GM19467 (cell line): Measurements from ENCODE around the gene STK25.
"Not testable (repeated sequence)": the region's sequence is repeated elsewhere in the genome, so short reads cannot be mapped to it uniquely, and the experiment has no call there.

Experiments
- ATAC-seq: cut with Tn5 transposase; IDR thresholded peaks from one replicate; pipeline ENCODE4 v1.9.1; 2021; ENCODE audit warnings: mild to moderate bottlenecking, moderate library complexity; ENCODE audit not compliant: unreplicated experiment

Gene STK25

DNA sequence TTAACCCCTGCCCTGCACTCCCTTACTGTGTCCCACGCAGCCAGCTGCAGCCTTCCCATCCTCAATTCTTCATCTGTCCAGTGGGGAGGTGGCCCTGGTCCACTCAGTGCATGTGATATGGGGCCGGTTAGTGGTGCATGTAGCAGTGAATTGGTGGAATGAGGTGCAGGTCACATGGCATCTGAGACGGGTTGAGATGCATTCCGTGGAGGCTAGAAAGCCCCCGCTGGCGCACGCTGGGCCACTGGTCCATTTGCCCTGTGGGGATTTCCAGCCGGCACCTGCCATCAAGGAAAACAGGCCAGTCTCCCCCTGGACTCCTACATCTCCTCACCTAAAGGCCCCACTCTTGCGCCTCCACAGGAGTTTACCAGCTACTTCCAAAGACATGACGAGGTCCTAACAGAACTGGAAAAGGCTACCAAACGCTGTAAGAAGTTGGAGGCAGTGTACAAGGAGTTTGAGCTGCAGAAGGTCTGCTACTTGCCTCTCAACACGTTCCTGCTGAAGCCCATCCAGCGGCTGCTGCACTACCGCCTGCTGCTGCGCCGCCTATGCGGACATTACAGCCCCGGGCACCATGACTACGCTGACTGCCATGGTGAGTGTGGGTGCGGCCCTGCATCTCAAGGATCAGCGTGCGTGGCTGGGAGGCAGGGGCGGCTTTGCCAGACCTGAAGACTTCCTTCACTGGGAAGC is 40.5 kb downstream of the STK25 start:
- no peak for ATAC-seq

DNA sequence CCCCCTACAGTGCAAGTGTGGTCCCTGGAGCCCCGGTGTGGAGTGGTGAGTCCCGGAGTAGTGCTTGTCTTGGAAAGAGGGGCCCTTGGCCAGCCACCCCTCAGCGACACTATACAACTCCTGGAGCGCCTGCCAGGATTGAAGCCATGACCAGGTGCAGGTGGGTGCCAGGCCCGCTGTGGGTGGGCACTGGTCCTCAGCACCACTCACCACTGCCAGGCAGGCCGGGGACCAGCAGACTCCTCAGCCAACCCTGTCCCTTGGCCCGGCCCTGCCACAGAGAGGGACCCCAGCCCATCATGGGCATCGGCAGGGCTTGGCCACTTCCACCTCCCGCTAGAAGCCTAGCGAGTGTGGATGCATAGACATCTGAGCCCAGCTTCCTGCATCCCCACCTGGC is 42.2 kb downstream of the STK25 start:
- ATAC-seq: no peak

DNA sequence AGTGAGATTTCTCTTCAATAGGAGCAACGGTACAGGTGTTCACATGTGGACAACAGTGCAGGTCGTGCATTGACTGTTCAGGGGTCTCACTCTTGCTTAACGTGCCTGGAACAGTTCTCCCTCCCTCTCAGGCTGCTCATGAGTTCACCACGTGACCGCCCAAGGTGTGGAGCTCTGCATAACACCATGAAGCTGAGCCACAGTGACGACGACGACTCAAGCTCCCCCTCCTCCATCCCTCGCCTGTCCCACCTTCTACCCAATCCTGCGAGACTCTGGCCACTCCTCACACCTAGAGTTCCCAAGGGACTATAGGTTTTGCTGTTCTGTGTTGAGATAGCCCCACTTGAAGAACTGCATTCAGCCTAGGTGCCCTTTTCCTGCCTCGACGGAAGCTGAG is 42.8 kb downstream of the STK25 start:
- ATAC-seq: no peak

DNA sequence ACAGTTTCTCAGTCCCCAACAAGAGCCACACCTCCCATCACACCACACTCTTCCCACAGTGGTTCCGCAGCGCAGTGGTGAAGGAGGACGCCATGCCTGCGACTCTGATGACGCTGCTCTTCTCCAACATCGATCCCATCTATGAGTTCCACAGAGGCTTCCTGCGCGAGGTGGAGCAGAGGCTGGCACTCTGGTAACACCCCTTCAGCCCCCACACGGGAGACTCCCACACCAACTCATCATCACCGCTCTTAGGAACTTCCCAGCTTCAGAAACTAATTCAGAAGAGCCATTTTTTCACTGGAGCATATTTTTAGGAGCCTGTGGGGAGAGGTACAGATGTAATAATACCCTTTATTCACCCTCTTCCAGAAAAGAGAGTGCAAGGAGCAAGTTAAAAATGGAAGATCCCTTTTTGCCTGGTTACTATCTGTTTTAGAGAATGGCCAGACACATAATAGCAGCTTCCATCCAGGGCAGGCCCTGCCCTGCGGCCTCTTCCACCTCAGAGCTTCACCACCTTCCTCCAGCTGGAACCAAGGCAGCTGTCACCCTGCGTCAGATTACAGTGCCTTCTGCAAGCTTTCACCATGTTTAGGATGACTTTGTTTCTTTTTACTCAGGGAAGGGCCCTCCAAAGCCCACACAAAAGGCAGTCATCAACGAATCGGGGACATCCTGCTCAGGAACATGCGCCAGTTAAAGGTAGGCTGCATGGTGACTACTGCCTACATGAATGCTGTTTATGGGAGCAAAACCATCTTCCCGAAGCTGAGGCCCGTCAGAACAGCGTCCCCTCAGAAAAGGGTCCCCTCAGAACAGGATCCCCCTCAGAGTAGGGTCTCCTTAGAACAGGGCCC is 44.9 kb downstream of the STK25 start:
- no peak for ATAC-seq

DNA sequence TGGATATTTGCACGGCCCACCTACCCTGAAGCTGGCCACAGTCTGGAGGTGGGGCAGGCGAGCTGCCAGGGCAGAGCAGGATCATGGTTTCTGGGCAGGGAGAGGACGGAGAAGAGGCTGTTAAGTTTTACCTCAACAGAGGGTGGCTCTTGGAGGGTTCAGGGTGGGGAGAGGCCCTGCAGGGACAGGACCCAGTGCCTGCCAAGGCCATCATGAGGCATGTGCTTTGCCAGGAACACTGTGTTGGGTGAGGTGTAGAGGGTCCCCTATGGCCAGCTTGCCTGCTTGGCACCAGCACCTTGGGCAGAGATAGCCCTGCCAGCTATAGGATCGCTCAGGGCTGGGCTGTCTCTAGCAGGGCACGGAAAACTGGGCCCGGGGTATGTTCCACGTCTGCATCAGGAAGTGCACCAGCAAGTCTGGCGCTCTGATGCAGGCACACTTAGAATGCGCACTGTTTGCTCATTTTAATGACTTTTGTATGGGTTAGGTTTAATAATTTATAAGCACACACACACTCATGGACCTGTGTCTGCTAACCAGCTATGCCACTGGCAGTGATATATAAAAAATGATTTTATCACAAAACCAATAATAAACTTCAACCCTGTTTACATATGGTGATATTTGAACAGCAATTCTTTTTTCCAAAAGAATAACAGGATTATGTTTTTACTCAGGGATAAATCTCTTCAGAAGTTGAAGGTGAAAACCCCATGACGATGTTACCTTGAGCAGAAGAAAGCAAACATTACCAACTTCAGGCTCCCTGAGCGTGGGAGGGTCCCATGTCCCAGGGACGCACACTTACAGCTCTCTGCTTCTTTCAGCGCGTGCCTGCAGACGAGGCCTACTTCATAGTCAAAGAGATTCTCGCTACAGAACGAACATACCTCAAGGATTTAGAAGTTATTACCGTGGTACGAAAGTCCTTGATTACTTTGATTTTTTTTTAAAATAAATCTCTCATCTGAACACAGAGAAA is 46.4 kb downstream of the STK25 start:
- no peak for ATAC-seq

DNA sequence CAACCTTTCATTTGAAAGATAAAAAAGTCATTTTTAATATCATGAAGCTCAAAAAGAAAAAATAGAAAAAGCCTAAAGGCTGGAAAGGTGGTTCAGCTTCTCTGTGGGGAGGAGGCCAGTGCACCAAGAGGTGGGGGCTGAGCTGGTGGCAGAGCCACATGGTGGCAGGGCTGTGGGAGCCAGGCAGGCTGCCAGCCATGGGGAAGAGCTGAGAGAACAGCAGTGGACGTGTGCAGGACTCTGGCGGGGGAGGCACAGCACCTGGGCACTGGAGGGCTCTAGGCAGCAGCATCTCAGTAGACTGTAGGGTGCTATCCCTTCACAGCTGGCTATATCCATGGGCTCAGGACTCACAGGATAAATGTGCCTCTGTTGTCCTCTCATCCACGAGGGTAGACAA is 47.8 kb downstream of the STK25 start:
- ATAC-seq: no peak

DNA sequence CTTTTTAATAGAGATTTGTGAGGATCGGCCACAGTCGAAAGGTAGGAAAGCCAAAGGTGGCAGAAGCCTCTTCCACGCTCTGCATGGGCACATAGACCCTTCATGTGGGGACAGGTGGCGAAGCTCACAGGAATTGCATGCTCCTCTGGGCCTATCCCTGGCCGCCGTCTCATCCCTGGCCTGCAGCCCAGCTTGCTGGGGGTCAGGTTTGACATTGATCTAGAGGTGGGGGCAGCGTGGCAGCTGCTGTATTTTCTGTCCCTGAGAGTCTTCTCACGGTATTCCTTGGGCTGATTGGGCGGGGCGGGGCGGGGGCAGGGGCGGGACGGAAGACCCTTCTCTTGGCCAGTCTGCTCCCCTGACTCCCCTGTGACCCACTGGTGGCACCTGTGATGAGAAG is 48.9 kb downstream of the STK25 start:
- no peak for ATAC-seq

DNA sequence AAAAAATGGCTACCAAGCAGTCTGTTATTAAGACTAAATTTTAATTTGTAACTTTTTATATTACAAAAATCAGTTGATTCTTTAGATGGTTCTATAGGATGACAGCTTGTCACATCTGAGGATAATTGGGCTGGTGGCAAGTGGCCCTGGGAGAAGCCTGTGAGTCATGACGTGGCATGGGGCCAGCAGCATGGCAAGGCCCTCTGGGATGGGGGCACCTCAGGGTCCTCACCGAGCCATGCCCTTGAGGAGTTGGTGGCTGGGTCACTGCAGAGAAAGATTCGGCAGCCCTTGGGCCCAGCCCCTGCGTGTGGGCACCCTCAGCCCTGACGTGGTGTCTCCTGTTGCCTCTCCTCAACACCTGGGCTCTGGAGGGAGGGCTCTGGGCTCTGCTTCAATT is 49.7 kb downstream of the STK25 start:
- no peak for ATAC-seq

DNA sequence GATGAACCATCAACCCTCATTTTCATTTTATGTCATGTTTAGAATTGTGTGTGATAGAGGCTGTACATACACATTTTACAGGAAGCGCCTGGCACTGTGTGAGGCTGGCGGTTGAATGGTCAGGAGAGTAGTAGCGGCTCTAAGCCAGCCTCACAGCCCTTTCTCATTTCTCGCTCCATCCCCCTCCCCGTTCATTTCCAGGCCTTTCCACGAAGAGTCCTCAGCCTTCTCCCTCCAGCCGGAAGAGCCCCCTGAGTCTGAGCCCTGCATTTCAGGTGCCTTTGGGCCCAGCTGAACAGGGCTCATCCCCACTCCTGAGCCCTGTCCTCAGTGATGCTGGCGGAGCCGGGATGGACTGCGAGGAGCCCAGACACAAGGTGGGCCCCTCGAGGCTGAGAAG is 51.8 kb downstream of the STK25 start:
- no peak for ATAC-seq

DNA sequence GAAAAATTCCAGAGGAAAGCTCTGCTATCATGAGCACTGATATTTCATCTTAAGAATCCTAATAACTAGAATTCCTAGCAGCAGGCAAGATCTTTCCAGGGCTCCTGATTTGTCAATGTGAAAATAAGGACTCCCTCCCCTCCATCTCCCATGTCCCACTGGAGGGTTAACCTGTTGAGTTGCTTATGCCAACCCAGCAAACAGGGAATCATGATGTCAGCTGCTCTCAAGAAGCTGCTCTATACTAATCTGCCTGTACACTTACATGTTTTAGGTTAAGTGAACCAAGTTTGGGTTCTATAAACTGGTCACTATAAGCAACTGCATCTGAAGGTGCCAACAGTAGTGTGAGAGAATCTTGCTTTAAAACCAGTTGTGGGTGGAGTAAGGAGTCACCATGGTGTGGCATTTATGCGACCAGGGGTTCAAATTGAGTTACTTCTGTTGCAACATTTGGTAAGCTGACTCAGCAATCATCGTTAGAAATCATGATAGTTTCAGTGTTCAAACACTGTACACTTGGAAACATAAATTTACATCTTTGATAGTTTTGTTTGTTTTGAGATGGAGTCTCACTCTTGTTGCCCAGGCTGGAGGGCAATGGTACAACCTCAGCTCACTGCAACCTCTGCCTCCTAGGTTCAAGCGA is 53.4 kb downstream of the STK25 start:
- ATAC-seq: no peak

DNA sequence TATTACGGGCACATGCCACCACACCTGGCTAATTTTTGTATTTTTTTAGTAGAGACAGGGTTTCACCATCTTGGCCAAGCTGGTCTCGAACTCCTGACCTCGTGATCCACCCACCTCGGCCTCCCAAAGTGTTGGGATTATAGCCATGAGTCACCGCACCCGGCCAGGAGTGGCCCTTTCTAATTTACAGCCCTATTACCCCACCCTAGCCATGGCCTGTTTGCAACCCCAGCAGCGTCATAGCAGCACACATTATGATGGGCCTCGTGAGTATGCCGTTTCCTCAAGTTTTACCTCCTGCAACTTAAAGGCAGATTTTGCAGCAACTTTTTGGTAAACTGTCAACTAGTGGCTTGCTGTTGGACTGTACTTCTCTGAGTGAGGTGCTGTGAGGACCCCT is 54.5 kb downstream of the STK25 start:
- not testable (repeated sequence) for ATAC-seq

DNA sequence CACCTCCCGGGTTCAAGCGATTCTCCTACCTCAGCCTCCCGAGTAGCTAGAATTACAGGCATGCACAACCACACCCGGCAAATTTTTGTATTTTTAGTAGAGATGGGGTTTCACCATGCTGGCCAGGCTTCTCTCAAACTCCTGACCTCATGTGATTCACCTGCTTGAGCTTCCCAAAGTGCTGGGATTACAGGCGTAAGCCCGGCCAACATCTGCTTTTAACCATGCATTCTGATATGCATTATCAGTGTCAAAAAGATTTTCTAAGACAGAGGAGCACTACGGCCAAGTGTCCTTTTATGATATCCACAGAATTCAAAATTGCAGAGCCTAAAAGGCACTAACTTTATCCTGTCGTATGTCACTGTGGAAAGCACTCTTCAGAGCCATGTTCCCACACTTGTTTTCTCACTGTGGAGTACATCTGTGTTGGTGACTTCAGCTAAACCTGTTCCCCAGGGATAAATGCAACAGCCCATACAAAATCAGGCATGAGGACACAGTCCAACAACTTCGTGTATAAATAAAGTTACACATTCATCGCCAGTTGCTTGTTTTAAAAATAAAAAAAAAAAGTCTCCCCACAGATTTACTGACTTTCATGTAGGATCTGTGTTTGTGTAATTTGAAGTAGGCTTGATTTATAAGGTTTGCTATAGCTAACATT is 56.4 kb downstream of the STK25 start:
- no peak for ATAC-seq

DNA sequence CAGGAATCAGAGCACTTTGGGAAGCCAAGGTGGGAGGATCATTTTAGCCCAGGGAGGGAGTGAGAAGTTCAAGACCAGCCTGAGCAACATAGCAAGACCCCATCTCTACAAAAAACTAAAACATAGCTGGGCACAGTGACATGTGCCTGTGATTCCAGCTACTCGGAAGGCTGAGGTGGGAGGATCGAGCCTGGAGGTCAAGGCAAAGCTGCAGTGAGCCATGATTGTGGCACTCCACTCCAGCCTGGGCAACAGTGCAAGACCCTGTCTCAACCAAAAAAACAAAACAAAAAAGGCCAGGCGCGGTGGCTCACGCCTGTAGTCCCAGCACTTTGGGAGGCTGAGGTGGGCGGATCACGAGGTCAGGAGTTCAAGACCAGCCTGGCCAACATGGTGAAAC is 58.3 kb downstream of the STK25 start:
- not testable (repeated sequence) for ATAC-seq

DNA sequence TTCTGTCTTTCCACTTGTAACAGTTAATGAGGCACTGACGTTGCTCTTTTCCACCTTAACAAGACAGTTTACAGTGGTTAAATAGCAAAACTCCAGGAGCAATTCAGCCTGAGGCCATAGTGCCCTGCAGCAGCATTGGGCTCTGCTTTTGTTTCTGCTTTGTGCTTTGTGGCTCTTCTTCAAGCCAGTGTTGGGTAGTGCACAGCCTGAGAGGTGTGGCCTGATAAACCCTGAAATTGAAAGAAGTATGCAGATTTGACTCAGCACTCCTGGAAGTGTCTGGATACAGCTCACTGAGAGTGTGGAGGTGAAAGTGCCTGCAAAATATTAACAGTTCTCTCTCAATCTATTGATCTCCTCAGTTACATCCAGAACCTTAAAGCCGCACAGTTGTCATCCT is 63.0 kb downstream of the STK25 start:
- ATAC-seq: peak; percentile 56

DNA sequence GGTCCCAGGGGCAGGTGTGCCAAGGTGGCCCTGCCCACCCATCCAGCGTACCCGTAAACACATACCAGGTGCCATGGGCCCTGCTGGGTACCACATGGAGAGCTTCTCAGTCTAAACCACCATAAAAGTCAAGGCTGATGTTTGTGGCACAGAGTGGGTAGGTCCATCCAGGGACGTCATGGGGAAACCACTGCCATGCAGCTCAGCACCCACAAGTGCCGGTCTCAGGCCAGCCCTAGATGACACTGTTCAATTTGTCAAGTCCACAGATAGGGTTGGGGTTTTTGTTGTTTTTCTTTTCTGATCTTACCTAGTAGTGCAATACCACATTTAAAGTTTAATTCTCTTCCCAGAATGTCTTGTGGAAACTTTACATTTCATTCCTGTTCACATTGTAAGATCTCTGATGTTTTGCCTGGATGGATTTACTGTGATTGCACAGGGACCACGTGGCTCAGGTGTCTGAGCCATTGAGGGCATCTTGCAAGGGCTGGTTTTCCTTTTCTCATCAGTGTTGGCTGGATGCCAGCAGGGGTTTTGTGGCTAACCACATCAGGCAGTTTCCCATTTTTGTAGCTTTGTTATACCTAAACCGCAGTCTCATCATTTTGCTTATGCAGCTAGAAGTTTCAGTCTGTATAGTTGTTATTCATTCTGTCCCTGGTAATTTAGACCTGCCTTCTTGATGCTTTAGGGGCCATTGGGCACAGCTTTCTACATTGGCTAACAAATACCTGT is 64.7 kb downstream of the STK25 start:
- ATAC-seq: no peak
